ENCODE data around the gene LACC1.

LACC1 gene

GRCh38 chr13:43894438-43894837 is 14.7 kb downstream of the LACC1 start:
- no peak for DNase-seq

DNA sequence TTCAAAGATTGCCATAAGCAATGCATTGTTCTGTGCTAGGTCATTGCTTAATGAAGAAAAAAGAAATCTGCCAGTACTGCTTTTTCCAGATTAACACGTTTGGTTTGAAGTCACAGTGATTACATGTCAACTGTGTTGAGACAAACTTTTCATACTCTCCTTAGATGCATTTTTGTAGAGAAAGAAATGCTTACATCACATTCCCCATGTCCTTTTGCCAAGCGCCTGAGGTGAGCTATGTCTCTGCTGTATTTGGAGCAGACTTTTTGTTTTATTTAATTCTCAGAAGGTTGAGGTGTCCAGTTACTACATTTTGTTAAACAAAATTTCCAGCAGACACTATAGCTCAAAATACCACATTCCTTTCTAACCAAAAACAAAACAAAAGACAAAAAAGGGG is 16.2 kb downstream of the LACC1 start:
- DNase-seq: no peak

DNA sequence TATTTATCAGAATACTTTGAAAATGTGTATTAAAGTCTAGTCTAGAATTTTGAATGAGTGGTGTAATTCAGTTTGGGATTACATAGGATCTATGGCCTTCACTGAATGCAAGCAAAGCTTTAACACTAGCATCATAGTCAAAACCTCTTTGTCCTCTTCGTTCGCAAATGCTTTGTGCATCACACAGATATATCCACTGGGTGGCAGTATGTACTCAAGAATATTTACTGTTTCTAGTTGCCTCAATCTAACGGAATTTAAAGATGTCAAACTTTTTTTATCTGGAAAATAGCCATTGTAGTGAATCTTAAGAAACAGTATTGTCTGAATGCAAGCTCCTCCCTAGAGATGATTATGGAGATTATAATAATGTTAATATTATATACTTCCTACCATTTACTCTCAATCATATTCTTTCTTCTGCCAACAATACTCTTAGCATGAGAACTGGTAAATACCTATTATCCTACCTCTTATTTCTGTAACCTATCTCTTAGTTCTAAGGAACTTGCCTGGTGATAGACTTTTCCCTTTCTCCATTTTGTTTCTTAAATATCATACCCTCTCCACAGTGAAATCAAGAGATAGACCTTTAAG is 25.8 kb downstream of the LACC1 start:
- DNase-seq: peak; percentile 28

- DNase-seq: no peak
These were observed 28.7 kb downstream of the LACC1 start for GRCh38 chr13:43908156-43909126.

DNA sequence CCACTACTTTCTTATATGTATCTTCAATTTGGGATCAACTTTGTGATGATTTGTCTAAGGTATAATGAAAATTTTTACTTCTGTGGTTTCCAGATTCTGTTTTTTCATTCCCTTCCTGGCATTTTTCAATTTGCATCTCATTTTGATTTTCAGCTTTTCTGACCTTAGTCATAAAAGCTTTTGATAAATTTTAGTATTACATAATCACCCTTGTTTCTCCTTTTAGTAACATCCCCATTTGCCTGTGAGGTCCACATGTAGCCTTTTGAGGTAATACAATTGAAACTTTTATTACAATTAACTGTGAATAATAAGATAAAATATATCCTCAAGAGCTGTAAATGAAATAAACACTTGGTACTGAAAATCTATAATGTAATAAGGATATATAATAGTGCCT is 31.2 kb downstream of the LACC1 start:
- no peak for DNase-seq

DNA sequence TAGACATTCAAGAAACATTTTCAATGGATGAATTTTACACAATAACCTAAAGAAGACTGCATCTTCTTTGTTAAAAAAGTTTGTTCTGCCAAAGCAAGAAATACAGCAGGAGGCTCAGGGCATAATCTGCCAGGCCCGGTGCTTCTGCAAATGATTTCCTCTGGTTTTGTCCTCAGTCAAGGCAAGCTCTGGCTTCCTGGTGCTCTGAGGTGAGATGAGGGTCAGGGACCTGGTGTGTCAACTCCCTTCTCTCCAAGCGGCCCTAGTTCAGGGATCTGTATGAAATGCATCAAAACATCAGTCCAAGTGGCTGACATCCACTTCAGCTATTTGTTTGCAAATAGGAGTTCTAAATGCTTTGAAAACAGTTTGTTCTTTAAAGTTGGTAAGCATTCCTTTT is 31.6 kb downstream of the LACC1 start:
- no peak for DNase-seq

- no peak for DNase-seq
These were observed 32.2 kb downstream of the LACC1 start for GRCh38 chr13:43911871-43912270.

DNA sequence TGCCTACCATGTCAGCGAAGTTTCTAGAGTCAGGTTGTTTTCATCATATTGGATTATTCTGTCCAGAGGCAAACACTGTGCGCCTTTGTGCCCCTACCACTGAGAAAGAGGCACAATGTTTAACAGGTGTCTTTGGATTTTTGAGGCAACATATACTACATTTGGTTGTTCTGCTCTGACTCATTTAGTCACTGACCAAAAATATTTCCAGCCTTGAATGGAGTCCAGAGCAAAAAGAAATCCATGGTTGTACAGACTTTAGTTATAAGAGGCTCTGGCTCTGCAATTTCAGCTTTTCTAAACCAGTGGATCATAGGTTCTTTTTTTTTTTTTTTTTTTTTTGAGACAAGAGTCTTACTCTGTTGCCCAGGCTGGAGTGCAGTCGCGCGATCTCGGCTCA is 35.7 kb downstream of the LACC1 start:
- no peak for DNase-seq

DNA sequence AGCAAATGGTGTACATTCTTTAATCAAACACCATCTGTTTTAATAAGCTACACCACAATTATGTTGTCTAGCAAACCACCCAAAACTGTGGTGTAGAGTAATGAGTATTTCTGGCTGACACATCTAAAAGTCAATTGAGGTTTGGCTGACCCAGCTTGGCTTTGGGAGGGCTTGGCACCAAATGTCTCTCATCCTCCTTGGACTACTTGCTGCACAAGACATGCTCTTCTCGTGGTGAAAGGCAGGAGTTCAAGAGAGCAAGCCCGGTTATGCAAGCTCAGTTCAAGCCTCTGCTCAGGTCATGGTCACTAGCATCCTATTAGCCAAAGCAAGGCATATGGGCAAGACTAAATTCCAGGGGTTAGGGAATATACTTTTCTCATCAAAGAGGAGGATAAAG is 37.1 kb downstream of the LACC1 start:
- no peak for DNase-seq

DNA sequence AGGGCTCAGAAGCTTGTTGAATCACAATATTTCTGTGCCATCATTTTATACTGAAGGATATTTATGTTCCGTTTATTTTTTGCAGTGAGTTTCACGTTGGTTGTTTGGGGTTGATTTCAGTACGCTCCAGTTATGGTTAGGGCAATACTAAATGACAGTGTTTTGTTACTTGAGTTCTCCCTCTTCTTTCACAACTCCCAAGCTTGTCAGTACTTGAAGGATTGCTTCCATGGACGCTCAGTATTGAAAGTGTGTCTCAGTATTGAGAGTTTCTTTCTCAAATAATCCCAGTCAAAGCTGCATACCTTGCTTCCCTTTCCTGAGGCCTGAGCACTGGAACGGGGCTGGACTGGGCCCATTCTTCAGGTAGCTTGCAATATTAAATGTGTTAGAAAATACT is 38.9 kb downstream of the LACC1 start:
- DNase-seq: no peak

DNA sequence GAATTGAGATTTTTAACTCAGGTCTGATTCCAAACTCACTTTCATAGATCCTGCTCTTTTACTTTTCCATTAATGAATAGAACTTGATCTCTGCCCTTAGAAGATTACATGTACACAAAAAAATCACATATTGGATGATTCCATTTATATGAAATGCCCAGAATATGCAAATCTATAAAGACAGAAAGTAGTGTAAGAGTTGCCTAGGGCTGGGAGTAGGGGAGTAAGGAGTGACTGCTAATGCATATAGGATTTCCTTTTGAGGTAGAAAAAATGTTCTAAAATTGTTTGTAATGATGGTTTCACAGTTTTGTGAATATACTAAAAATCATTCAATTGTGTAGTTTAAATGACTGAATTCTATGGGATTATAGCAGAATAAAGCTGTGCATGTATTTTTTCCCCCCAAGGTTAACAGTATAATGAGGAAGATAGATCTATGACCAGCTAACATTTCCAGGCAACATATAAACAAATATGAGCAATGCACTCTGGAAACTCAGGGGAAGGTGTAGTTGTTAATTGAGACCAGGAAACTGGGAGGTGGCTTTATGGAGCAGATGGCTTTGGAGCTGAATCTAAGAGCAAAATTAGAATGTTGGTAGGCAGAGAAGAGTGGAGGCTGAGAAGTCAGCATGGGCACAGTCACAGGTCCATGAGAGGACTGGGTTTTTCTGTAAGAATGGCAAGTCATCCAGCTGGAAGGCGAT is 41.4 kb downstream of the LACC1 start:
- no peak for DNase-seq

GRCh38 chr13:43924549-43925245 is 45.0 kb downstream of the LACC1 start:
- no peak for DNase-seq

DNA sequence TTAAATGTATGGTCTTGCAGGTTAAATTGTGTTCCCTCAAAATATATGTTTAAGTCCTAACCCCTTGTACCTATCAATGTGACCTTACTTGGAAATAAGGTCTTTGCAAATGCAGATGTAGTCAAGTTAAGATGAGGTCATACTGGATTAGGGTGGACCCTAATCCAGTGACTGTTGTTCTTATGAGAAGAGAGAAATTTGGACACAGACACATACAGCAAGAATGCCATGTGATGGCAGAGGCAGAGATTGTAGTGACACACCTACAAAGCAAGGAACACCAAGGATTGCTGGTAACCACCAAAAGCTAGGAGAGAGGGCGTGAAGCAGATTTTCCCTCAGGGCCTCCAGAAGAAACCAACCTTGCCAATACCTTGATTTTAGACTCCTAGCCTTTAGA is 50.2 kb downstream of the LACC1 start:
- no peak for DNase-seq

DNA sequence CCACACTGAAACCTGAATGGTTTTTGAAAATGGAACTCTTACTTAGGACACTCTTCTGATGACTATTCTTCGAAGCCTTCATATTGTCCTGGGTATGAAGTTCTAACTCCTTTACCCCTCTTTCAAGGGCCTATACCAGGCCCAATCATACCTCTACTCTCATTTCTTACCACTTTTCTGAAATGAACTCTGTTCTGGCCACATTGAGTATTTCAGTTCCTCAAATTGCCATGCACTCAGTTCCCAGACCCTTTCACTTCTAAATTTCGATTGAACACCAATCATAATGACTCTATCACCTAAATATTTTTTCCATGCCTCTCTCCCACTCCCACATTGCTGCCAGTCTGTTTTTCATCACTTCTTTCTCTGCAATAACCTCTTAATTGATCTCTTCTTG is 53.7 kb downstream of the LACC1 start:
- no peak for DNase-seq

DNA sequence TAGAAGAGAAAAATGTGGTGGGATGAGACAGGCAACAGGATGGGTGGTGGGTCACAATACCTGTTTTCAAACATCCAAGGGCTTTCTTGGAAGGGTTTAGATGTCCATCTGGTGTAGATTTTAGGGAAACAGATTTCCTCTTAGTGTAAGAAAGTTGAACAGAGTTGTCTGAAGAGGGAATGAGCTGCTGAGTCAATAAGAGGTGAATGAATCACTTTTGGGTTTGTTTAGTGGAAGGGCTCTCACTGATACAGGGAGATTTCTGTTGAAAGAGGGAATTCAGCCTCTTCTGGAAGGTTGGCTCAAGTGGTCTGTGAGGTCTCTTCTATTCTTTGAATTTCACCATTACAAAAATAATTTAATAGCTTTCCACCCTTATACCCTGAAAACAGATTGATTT is 54.6 kb downstream of the LACC1 start:
- DNase-seq: no peak

- DNase-seq: no peak
These were observed 56.2 kb downstream of the LACC1 start for GRCh38 chr13:43935878-43936277.

GRCh38 chr13:43936647-43937046 is 56.9 kb downstream of the LACC1 start:
- DNase-seq: no peak

DNA sequence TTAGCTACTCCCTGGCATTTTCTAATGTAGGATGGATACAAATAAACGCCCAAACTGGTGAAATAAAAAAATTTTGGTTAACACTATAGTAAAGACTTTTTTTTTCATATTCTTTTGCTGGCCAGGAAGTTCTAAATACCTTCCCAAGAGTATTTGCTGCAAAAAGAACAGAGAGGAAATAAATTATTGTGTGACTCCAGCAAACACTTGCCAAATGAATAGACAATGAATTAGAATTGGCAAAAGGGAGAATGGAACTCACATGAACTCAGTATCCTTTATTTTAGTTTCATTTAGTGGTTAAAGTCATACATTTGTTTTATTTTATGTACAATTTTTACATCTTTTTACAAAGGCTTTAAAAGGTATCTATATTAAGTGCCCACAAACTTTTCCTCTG is 58.1 kb downstream of the LACC1 start:
- no peak for DNase-seq

GRCh38 chr13:43938449-43938848 is 58.7 kb downstream of the LACC1 start:
- no peak for DNase-seq

DNA sequence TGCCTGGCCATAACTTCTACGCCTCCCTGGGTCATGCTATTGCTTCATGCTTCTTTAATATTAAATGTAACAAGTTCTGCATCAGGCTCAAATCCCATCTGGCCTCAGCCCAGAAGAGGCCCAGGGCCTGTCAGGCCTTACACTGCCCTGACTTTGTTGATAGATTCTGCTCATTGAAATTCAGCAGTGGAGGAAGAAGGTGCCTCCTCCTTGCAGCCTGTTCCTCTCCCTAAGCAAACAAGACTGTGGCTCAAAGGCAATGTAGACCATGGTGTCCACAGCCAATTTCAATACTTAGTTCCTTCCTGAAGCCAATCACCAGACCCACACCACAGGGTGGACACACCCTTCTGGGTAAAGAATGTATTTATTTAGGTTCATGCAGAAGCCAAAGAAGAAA is 59.4 kb downstream of the LACC1 start:
- no peak for DNase-seq

GRCh38 chr13:43942286-43942685 is 62.6 kb downstream of the LACC1 start:
- DNase-seq: no peak
